Endometrium (tissue), 2 donors: ENCODE measurements around the gene PM20D2.
A peak's percentile ranks its signal among the peaks of the same experiment; 100 is the strongest.
"Not testable (repeated sequence)": the region's sequence is repeated elsewhere in the genome, so short reads cannot be mapped to it uniquely, and the experiment has no call there.

Experiments used
- FAIRE-seq: peaks from 2 replicates; lab custom pipeline; 2012; peaks lifted over from hg19 to GRCh38; lab: Jason Lieb, UNC
- donor health status: control.
- donor health status: control.

Gene PM20D2, protein sequence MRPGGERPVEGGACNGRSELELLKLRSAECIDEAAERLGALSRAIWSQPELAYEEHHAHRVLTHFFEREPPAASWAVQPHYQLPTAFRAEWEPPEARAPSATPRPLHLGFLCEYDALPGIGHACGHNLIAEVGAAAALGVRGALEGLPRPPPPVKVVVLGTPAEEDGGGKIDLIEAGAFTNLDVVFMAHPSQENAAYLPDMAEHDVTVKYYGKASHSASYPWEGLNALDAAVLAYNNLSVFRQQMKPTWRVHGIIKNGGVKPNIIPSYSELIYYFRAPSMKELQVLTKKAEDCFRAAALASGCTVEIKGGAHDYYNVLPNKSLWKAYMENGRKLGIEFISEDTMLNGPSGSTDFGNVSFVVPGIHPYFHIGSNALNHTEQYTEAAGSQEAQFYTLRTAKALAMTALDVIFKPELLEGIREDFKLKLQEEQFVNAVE

DNA sequence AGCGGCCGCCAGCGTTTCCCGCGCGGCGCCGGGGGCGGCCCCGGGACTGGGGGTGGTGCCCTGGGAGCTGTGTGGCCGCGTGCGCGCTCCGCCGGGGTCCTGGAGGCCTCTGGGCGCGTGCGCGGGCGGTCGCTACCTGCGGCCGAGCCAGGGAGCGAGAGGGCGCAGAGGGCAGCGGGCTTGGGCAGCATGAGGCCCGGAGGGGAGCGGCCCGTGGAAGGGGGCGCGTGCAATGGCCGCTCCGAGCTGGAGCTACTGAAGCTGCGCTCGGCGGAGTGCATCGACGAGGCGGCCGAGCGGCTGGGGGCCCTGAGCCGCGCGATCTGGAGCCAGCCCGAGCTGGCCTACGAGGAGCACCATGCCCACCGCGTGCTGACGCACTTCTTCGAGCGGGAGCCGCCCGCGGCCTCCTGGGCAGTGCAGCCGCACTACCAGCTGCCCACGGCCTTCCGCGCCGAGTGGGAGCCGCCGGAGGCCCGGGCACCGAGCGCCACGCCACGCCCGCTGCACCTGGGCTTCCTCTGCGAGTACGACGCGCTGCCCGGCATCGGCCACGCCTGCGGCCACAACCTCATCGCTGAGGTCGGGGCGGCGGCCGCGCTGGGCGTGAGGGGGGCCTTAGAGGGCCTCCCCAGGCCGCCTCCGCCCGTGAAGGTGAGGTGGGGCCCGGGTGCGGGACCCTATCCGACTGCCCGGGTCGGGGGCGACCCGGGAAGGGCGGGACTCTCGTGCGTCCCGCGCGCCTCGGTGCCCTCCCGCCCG is at the start of gene PM20D2:
Gene PM20D2 (plus strand): TSS at position 100 of the 762 bp plus-strand sequence. CDS start 90 bp downstream, at position 190.
- FAIRE-seq, result no peak

DNA sequence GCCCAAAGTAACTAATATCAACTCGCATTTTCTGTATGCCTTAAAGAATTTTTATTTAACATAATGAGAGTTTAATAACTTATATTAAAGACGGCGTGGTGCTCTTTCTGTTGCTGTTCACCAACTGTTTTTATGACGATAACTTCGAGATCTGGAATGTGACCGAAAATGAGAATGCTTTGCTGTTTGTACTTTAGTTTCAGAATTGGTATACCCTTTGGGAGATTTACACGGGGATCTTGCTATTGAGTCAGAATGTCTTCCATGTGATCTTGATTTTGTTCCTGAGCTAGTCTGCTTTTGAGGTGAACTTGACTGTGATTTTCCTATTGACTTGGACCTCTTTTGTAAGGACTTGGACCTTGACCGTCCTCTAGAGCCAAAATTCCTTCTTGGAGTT is 47.4 kb upstream of the PM20D2 start:
- no peak for FAIRE-seq

DNA sequence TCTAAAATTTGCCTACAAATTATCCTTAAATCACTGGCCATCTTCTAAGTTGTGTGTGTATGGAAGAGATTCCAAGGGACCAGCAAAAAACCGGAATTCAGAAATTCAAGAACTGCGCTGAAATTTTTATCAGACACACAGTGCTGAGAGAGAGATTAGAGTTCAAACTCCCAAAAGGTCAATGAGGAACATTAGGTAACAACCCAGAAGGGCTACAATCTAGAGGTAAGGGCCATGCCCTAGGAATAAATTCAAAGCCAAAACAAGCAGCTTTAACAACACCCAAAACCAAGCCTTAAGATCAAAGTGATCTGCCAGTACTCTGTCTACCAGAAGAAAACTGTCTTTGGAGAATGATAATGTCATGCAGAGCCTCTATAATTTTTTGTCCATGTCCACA is 45.7 kb upstream of the PM20D2 start:
- no peak for FAIRE-seq

DNA sequence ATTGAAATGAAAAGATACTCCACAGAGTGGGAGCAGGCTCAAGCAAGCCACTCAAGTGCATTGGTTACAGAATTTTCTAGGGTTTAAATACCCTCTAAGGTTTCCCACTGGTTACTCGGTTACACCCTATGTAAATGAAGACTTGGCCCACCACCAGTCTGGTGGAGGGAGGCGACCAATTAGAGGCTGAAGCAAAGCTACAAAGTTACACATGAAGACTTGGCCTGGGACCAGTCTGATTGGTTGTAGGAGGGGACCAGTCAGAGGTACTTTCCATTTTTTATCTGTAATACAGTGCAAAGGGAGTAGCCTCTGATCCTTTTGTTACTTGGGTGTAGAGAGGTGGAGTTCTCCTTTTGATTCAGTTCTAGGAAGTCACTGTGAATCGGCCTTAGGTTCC is 35.6 kb upstream of the PM20D2 start:
- FAIRE-seq, result no peak

DNA sequence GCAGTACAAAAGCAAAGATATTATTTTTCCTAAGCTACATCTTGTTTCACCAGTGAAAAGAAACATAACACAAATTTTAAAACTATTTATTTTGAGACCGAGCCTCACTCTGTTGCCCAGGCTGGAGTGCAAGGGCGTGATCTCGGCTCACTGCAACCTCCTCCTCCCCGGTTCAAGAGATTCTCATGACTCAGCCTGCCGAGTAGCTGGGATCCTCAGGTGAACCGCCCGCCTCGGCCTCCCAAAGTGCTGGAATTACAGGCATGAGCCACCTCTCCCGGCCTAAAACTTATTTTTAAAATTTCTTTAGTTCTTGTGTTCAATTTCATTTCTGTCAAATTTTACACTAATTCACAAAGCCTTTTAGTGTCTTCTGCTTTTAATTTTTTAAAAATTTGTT is 33.9 kb upstream of the PM20D2 start:
- no peak for FAIRE-seq

DNA sequence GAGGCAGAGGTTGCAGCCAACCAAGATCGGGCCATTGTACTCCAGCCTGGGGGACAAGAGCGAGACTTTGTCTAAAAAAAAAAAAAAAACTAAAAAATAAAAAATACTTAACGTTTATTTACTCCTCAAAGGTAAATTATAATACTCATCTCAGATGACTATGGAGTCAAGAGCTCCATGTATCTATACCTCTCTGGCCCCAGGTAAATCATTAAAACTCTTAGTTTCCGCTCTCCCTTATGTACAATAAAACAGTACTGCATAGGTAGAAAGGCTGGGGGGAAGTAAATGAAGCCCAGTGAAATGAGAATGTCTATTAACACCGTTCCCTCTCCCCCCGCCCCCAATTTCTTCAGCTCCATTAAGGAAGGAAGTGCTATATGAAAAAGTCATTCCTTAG is 29.2 kb upstream of the PM20D2 start:
- FAIRE-seq, result no peak

DNA sequence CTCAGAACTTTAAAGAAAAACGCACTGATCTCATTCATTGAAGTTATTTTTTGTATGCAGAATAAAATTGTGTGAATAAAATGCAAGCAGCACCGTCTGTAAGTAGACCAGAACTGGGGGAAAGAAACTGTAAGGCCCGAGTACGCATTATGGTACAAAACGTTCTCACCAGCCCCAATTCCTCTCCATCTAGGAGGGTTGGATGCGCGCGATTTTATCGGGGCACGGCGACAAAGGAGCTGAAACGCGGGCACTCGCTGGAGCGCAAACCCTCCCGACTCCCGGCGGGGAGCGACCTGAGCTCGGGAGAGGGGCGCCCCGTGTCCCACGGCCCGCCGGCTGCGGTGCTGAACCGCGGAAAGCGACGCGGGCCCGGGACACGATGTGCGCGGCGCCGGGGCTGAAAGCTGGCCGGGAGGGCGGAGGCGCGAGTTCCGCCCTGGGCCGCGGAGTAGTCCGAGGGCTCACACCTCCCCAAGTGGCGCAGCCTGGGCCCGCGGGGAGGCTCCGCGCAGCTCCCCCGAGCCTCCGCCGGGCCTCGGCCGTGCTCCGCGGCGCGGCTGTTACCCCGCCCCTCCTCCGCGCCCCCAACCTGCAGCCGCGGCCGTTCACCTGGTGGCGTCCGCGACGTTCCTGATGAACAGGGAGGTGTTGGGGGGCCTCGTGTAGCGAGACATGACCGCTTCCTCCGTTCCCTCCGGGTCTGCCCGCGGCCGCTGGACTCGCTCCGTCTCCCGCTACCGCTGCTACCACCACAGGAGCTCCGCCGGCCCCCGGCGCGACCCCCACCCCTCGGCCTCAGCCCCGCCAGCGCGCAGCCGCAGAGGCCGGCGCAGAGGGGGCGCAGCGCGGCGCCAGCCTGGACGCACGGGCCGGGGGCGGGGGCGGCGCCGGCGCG is 28.4 kb upstream of the PM20D2 start, which contains the start of gene SRSF12:
Gene SRSF12 (minus strand): TSS at position 861 of the 898 bp plus-strand sequence. CDS start 184 bp downstream, at position 677.
- FAIRE-seq, result no peak

DNA sequence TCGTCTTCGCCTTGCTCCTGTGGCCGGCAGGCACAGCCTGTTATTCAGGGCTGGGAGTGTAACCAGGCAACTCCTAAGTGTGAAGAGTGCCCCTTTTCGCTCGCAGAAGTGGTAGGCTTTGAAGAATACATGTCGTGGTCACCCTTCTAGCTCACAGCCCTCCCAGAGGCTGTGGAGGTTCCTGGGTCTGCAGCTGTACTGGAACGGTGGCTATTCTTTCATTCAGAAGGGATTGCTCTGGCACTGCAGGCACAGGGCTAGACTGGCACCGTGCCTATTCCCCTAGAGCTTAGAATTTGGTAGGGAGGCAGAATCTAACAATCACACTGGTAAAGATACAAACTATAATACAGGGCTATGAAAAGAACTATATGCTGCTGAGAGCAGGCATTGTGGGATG is 26.9 kb upstream of the PM20D2 start:
- no peak for FAIRE-seq

DNA sequence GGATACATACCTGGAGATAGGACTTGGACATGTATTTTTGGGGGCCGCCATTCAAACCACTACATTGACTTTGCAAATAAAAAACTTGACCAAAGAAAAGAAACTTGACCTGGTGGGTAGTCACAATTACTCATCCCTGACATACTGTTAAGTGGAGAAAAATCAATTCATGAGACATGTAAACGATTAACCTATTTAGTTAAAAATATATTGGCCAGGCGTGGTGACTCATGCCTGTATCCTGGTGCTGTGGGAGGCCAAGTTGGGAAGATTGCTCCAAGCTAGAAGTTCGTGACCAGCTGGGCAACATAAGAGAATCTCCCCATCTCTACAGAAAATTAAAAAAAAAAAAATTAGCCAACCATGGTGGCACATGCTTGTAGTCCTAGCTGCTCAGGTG is 25.5 kb upstream of the PM20D2 start:
- FAIRE-seq, result no peak

DNA sequence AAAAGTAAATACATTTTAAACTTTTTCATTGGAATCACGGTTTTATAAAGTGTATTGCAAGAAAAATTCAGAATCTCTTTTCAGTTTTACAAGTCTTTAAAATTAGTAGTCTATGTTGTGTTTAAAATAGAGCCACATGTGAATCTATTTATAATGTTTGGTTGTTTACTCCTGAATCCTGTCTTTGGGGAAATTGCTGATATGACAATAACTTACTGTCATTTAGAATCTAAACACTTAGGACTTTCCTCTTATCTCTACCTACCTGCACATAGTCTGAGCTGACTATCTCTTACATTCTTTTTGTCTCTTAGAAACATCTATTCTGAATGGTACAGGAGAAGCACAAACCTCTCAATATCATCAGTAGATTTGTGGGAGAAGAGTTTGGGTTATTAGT is 23.9 kb upstream of the PM20D2 start:
- FAIRE-seq, result no peak

DNA sequence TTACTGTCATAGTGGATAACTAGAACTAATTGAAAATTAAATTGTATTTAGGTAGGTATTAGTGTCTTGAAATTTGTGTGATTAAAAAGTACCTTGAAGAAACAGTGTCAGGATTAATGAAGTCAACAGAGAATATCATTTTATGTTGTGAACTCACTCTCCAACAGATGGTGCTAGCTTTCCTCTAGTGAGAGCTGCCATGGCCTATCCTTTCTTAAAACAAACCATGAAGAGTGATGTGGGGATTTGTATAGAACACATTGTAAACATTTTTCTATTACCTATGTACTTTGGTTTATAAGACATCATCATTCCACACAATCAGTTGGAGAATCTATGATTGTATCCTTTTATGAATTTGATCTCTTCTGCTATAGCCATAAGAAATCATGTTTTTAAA is 23.2 kb upstream of the PM20D2 start:
- peak; percentile 23 for FAIRE-seq

DNA sequence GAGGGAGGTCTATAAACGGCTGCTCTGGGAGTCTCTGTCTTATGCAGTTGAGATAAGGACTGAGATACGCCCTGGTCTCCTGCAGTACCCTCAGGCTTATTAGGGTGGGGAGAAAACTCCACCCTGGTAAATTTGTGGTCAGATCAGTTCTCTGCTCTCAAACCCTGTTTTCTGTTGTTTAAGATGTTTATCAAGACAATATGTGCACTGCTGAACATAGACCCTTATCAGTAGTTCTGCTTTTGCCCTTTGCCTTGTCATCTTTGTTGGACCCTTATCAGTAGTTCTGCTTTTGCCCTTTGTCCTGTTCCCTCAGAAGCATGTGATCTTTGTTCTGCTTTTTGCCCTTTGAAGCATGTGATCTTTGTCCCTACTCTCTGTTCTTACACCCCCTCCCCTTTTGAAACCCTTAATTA is 17.6 kb upstream of the PM20D2 start:
- FAIRE-seq, result not testable (repeated sequence)

DNA sequence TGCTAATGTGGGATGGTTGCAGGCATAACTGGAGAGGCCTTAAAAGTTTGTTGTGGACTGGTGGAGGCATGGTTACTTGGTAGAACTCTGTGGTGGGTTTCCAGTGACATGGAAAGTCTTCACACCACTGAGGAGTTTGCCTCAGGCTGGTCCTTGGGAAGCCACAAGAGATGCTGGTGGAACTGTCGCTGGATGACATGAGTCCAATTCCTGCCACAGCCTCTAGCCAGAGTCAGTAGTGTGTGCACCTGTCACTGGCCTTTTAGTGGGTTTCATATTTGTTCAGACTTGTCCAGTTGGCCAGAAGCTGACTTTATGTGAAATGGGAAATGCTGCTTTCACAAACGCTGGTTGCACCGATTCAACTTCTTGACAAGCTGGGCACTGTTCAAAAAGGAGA is 14.3 kb upstream of the PM20D2 start:
- FAIRE-seq, result no peak

DNA sequence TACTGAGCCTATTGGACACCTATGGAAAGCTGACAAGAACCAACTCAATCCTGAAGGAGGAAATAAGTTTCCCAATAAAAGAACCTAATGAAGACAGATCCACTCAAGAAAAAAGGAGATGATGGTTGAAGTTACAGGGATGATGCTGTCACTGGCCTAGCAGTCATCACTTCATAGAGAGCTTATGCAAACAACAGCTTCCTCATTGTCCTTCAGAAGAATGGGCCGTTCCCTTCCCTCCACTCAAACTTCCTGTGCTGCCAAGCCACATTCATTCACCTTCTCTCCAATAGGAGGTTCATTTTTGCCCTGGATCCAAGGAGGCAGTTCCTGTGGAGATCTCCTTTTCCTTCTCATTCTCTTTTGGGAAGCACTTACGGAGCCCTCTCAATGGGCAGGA is 13.8 kb upstream of the PM20D2 start:
- FAIRE-seq, result no peak

DNA sequence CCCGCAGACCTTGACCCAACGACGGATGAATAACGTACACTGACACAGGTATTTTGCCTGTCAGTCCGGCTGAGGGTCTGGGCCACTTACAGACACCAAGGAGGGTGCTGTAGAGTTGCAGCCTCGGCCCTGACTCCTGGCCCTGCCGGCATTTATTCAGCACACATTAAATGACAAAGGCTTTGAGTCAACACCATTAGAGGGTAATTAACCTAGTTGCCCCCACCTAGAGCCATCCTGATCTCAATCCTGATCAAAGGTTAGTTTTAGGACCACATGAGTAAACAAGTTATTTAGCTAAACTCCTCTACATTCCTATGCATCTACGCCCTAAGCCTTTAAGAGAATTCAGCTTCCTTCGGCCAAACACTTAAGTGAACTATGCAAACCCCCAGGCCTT is 11.9 kb upstream of the PM20D2 start:
- no peak for FAIRE-seq

DNA sequence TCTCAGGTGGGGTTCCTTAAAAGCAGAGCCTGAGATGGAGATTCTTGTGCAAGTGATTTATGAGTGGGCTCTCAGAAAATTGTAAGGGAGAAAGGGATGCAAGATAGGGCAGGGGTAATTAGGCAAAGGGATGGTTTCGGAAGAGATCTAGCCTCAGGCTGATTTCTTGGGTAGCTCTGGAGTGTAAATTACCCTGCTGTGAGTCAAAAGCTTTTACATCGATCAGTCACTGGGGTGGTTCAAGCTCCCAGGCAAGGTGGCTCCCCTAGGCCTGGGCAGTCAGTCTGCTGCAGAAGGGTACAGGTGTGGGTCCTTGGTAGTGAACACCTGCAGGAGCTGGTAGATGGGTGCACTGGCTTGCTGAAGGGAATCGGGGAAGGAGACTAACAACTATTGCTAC is 11.1 kb upstream of the PM20D2 start:
- no peak for FAIRE-seq

DNA sequence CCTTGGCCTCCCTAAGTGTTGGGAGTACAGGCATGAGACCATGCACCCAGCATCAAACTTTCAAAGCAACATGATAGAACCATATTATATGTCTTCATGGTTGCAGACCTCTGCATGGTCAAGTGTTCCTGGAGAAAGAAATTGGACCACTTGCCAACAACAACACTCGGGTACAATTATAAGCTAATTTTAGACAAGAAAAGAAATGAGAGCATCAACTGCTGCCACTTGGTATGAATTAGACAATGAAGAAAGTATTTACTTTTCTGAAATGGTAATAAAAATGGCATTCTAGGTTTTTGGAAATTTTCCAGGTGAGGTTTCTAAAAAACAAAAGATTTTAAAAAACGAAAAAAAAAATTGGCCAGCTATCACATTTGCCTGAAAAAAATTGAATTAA is 7.7 kb upstream of the PM20D2 start:
- FAIRE-seq, result no peak

DNA sequence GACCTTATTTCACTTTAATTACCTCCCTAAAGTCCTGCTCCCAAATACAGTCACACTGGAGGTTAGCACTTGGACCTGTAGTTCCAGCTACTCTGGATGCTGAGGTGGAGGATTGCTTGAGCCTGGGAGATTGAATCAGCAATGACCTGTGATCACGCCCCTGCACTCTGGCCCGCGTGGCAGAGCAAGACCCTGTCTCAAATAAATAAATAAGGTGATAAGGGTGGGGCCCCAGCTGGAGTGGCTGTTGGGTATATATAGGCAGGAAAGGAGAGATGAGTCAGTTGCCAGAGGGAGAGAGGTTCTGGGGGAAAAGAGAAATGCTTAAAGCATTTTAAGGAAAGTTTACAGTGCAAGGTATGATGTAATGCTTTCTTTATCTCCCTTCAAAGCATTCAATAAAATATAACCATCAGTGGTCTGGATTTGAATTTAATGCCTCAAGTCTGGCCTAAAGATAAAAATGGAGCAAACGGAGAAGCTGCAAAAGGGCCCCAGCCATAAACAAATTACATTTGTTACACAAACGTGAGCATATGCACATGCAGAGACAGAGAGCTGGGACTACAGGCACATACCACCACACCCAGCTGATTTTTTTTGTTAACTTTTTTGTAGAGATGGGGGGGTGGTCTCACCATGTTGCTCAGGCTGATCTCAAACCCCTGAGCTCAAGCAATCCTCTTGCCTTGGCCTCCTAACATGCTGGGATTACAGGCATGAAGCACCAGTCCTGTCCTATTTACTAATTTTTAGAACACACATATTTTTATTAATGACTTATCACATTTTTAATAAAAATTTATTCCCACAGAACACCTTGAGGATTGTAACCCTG is 6.1 kb upstream of the PM20D2 start:
- FAIRE-seq, result no peak

DNA sequence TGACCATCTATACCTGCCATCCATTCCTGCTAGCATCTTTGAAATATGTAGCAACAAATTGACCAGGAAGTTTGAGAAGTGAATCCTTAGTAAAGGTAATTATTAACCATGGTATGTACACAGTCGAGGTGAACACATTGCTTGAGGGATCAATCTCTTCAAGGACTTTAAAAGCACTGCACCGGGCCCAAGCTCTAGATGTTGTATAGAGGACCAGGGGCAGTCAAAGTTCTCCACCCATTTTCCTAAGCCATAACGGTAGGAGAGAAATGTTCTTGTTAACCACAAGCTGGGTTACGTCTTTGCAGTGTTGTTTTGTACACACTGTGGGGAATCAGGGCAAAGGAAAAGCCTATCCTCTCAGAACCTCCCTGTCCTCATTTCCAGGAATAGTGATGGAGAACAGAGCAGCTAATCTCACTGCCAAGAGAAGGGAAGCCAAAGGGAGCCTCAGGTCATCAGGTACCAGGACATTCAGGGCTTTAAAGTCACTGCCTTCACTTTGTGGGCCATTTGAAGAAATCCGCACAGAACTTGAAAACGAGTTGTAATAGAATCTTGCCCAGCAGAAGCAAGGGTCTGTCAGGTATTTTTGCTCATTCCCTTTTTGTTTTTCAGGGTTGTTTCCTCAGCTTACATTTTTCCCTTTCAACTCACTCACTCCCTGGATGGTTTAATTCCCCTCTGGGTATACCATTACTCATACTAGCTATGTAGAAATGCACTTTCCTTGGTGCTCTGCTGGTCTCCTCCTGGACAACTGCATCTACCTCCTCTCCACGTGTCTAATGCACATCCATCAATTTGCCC is 5.3 kb upstream of the PM20D2 start:
- no peak for FAIRE-seq

DNA sequence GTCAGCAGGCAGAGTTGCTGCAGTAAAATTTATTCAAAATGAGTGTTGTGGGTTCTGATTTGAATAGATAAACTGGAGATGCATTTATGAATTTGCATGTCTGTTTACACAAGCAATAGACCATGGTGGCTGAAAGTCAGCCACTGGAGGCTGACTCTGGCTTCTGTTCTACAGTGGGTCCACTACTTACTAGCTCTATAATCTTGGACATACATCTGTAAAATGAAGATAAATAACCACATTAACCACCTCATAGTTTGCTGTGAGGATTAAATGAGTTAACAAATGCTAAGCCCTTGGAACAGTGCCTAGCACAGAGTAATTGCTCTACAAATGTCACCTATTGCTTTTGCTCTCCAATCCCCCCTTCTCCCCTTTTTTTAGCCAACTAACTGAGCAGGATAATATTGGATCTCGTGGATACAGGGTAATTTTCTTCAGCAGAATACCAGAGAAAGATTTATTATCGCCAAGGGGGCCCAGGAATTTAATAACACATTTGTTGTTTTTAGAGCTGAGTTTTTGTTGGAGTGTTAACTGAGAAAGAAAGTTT is 1.4 kb upstream of the PM20D2 start:
- FAIRE-seq, result no peak
